K562 treated with DMSO at 1 percent for 24 hours (cell line): Measurements from ENCODE around the gene NREP. TPM values are rescaled to one million over a fixed set of nuclear protein-coding genes. Genes with fewer than 3 reads are reported as not detected.

Source experiments
- total RNA-seq: library from RNA; unstranded; fragments of 300-600 nt; gene quantifications from 2 replicates; pipeline ENCODE4 v1.2.3, GENCODE V29; 2022; ENCODE audit warnings: low read depth; ENCODE audit not compliant: insufficient read depth

Gene NREP
- total RNA-seq, result 0.32 TPM in 1 of 2 replicates, not detected in the other

GRCh38 chr5:111756581-111757354, at the start of gene NREP:
TSS of gene NREP (minus strand) at chr5:111757194. CDS start at chr5:111755772, 1,422 bp downstream.

Other genes starting within 250 kb of the NREP start
- gene STARD4, start 244.7 kb downstream of the NREP start, total RNA-seq, result 18.0 and 21.9 TPM in 2 replicates